Measurements from ENCODE around the gene FOLR3.

- TF ChIP-seq POLR2A (IDR thresholded peaks at IDR 0.05; ENCODE audit: extremely low read depth, insufficient read length) (no peak), MAX (IDR thresholded peaks at IDR 0.05; ENCODE audit: low read depth, low read length) (no peak), CTCF (IDR thresholded peaks at IDR 0.05; ENCODE audit: low read depth, low read length) (no peak)
These were observed 2.9 kb upstream of the FOLR3 start for GRCh38 chr11:72132646-72133045.

Measured in NB4 (cell line).